H9 (cell line): ENCODE data around the gene SDK2. TPM values are rescaled to one million over a fixed set of nuclear protein-coding genes. Genes with fewer than 3 reads are reported as not detected.

Experiments used
- DNase-seq: peaks from one replicate; pipeline ENCODE4 v3.0.0-alpha.2; 2017
- H2AFZ ChIP-seq: one replicate; pipeline ENCODE4 v1.6.1; 2013; ENCODE audit warnings: mild to moderate bottlenecking, low read length, control low read depth, moderate library complexity
- H2AK5ac ChIP-seq: 2 replicates; pipeline ENCODE4 v1.6.1; 2013; ENCODE audit warnings: low read length, control low read depth, mixed read lengths; ENCODE audit not compliant: insufficient read length
- H2BK120ac ChIP-seq: one replicate; pipeline ENCODE4 v1.6.1; 2013; ENCODE audit warnings: low read depth, mild to moderate bottlenecking, low read length, control low read depth, inconsistent platforms; ENCODE audit not compliant: poor library complexity, severe bottlenecking
- H2BK12ac ChIP-seq: 2 replicates; pipeline ENCODE4 v1.6.1; 2013; ENCODE audit warnings: low read length, control low read depth, mixed read lengths, low read depth; ENCODE audit not compliant: insufficient read length
- H2BK15ac ChIP-seq: 2 replicates; pipeline ENCODE4 v1.6.1; 2013; ENCODE audit warnings: low read depth, low read length, control low read depth
- H2BK20ac ChIP-seq: one replicate; pipeline ENCODE4 v1.6.1; 2013; ENCODE audit warnings: low read depth, mild to moderate bottlenecking, low read length, control low read depth, inconsistent platforms; ENCODE audit not compliant: poor library complexity, severe bottlenecking
- H2BK5ac ChIP-seq: 2 replicates; pipeline ENCODE4 v1.6.1; 2013; ENCODE audit warnings: low read length, control low read depth, mixed read lengths; ENCODE audit not compliant: insufficient read length
- H3K14ac ChIP-seq: 2 replicates; pipeline ENCODE4 v1.6.1; 2013; ENCODE audit warnings: low read length, control low read depth; ENCODE audit not compliant: insufficient read depth
- H3K18ac ChIP-seq: 2 replicates; pipeline ENCODE4 v1.6.1; 2013; ENCODE audit warnings: low read depth, mild to moderate bottlenecking, mixed read lengths, low read length, control low read depth; ENCODE audit not compliant: insufficient read length
- H3K23ac ChIP-seq: 2 replicates; pipeline ENCODE4 v1.6.1; 2013; ENCODE audit warnings: low read length, control low read depth, mixed read lengths, low read depth; ENCODE audit not compliant: insufficient read length
- H3K23me2 ChIP-seq: 2 replicates; pipeline ENCODE4 v1.6.1; 2013; ENCODE audit warnings: low read depth, mild to moderate bottlenecking, mixed read lengths, low read length, control low read depth; ENCODE audit not compliant: insufficient read length, poor library complexity, severe bottlenecking
- H3K27ac ChIP-seq: 2 replicates; pipeline ENCODE4 v1.5.1; 2013; ENCODE audit warnings: low read length, control low read depth, mixed read lengths, low read depth; ENCODE audit not compliant: insufficient read length
- H3K27me3 ChIP-seq: 2 replicates; pipeline ENCODE4 v1.6.1; 2013; ENCODE audit warnings: low read length, control low read depth, inconsistent platforms; ENCODE audit not compliant: insufficient read depth
- H3K4ac ChIP-seq: 2 replicates; pipeline ENCODE4 v1.6.1; 2013; ENCODE audit warnings: low read depth, mild to moderate bottlenecking, control low read depth, inconsistent platforms, low read length, moderate library complexity
- H3K4me1 ChIP-seq: 2 replicates; pipeline ENCODE4 v1.6.1; 2013; ENCODE audit warnings: low read length, control low read depth, inconsistent platforms; ENCODE audit not compliant: insufficient read depth
- H3K4me2 ChIP-seq: 2 replicates; pipeline ENCODE4 v1.6.1; 2013; ENCODE audit warnings: low read length, control low read depth, mixed read lengths; ENCODE audit not compliant: insufficient read length, insufficient read depth
- H3K56ac ChIP-seq: 2 replicates; pipeline ENCODE4 v1.6.1; 2013; ENCODE audit warnings: low read depth, mild to moderate bottlenecking, mixed read lengths, low read length, control low read depth; ENCODE audit not compliant: insufficient read length
- H3K79me1 ChIP-seq: 2 replicates; pipeline ENCODE4 v1.6.1; 2013; ENCODE audit warnings: low read depth, mild to moderate bottlenecking, moderate library complexity, low read length, control low read depth, inconsistent platforms; ENCODE audit not compliant: insufficient read depth, poor library complexity, severe bottlenecking
- H3K79me2 ChIP-seq: 2 replicates; pipeline ENCODE4 v1.6.1; 2013; ENCODE audit warnings: low read length, control low read depth, inconsistent platforms; ENCODE audit not compliant: insufficient read depth
- H3K9ac ChIP-seq: 2 replicates; pipeline ENCODE4 v1.6.1; 2013; ENCODE audit warnings: low read length, control low read depth, mixed read lengths; ENCODE audit not compliant: insufficient read length; ENCODE audit errors: extremely low read depth
- H3K9me3 ChIP-seq: one replicate; pipeline ENCODE4 v1.6.1; 2013; ENCODE audit warnings: low read depth, low read length, inconsistent platforms; ENCODE audit not compliant: control insufficient read depth
- H3T11ph ChIP-seq: one replicate; pipeline ENCODE4 v1.6.1; 2013; ENCODE audit warnings: mild to moderate bottlenecking, low read length, control low read depth, inconsistent platforms
- H4K20me1 ChIP-seq: one replicate; pipeline ENCODE4 v1.6.1; 2013; ENCODE audit not compliant: control insufficient read depth, insufficient read length, insufficient read depth
- H4K5ac ChIP-seq: 2 replicates; pipeline ENCODE4 v1.6.1; 2013; ENCODE audit warnings: low read depth, mild to moderate bottlenecking, mixed read lengths, low read length, control low read depth; ENCODE audit not compliant: insufficient read length
- H4K8ac ChIP-seq: replicated peaks from 2 replicates; pipeline ENCODE4 v1.6.1; 2013; ENCODE audit warnings: low read length, control low read depth, mixed read lengths, low read depth; ENCODE audit not compliant: insufficient read length
- H4K91ac ChIP-seq: 2 replicates; pipeline ENCODE4 v1.6.1; 2013; ENCODE audit warnings: low read depth, mild to moderate bottlenecking, moderate library complexity, mixed read lengths, low read length, control low read depth; ENCODE audit not compliant: insufficient read length
- H3K27ac Mint-ChIP-seq, 3 experiments: 2 replicates in 2 of 3; 3 replicates in 1 of 3; pipeline ENCODE4 v1.8.0; 2020 to 2021; ENCODE audit warnings: mixed read lengths in 3 of 3, mild to moderate bottlenecking in 1 of 3, moderate library complexity in 1 of 3
- H3K27me3 Mint-ChIP-seq: 2 replicates; pipeline ENCODE4 v1.8.0; 2021; ENCODE audit warnings: low read depth, mild to moderate bottlenecking, moderate library complexity, mixed read lengths
- H3K36me3 Mint-ChIP-seq, 3 experiments: 2 replicates in 2 of 3; 3 replicates in 1 of 3; pipeline ENCODE4 v1.8.0; 2020 to 2021; ENCODE audit warnings: low read depth in 3 of 3, mixed read lengths in 3 of 3; ENCODE audit not compliant: insufficient read depth in 1 of 3
- H3K4me1 Mint-ChIP-seq, 2 experiments: 2 replicates each; pipeline ENCODE4 v1.8.0; 2020; ENCODE audit warnings: mixed read lengths in 2 of 2
- H3K4me3 Mint-ChIP-seq, 2 experiments: 2 replicates in 1 of 2; 3 replicates in 1 of 2; pipeline ENCODE4 v1.8.0; 2020 to 2021; ENCODE audit warnings: mild to moderate bottlenecking in 2 of 2, mixed read lengths in 2 of 2, moderate library complexity in 1 of 2
- H3K9me3 Mint-ChIP-seq, 2 experiments: 2 replicates in 1 of 2; 3 replicates in 1 of 2; pipeline ENCODE4 v1.8.0; 2020; ENCODE audit warnings: mild to moderate bottlenecking in 2 of 2, mixed read lengths in 2 of 2, moderate library complexity in 1 of 2
- CTCF ChIP-seq: fragments of 200-600 bp; sonication (generic); conservative IDR thresholded peaks from 3 replicates; pipeline ENCODE4 v1.8.0; 2021; ENCODE audit warnings: antibody characterized with exemption, mild to moderate bottlenecking
- WGBS: extraction: QIAGEN DNeasy Blood & Tissue Kit; methylation state at CpG from one replicate; pipeline ENCODE4 v1.1.7; 2013; ENCODE audit warnings: missing lambda C conversion rate, low lambda C conversion rate, mixed read lengths; ENCODE audit not compliant: insufficient read length; ENCODE audit errors: extremely low coverage; 5-methylcytosine and 5-hydroxymethylcytosine counted together
- total RNA-seq: library from RNA; stranded (reverse); gene quantifications from 2 replicates; pipeline ENCODE4 v1.2.1, GENCODE V29; 2021

The SDK2 gene
- total RNA-seq, 1 experiment from 2014 or later: 9.1 TPM

- Histone ChIP-seq H3K14ac (no peak overlapping the region; the same call in 1 of the 2 replicates), H3K4ac (no peak overlapping the region), H2BK5ac (no peak overlapping the region), H2AK5ac (no peak overlapping the region), H3K27ac (no peak overlapping the region), H3K9me3 (no peaks in the 10 kb centered on the region), H2BK15ac (no peak overlapping the region), H2BK20ac (no peak overlapping the region), H3K79me1 (no peaks in the 10 kb centered on the region), H3K23ac (no peak overlapping the region), H2BK120ac (no peak overlapping the region), H3K4me1 (no peaks in the 10 kb centered on the region), H3K23me2 (no peaks in the 10 kb centered on the region), H3K79me2 (no peaks in the 10 kb centered on the region), H2AFZ (no peak overlapping the region), H3K56ac (no peak overlapping the region), H3K4me2 (no peak overlapping the region), H3K18ac (no peak overlapping the region), H2BK12ac (no peak overlapping the region), H4K8ac (no peak overlapping the region), H4K91ac (no peak overlapping the region), H4K20me1 (no peaks in the 10 kb centered on the region), H3K27me3 (no peaks in the 10 kb centered on the region), H3K9ac (no peak overlapping the region), H3T11ph (no peak overlapping the region), H4K5ac (no peak overlapping the region)
- H3K4me3 Mint-ChIP-seq: no peak overlapping the region
- TF ChIP-seq CTCF: no peak
- H3K27me3 Mint-ChIP-seq: no peaks in the 10 kb centered on the region
- no CpG with 5 or more reads among the region's 11 CpGs for WGBS
- no peak for DNase-seq
- no peaks in the 10 kb centered on the region for H3K9me3 Mint-ChIP-seq
- H3K36me3 Mint-ChIP-seq: peaks cover 0 to 21% (median 0%) of the 10 kb centered on the region in 3 experiments; a peak in 2 of 7 replicates
- no peak overlapping the region; a peak in 1 of 7 replicates for H3K27ac Mint-ChIP-seq
- peaks cover 3 to 4% of the 10 kb centered on the region in 2 experiments; a peak in 2 of 4 replicates for H3K4me1 Mint-ChIP-seq
Observed at GRCh38 chr17:73390851-73391250, 253.4 kb downstream of the SDK2 start.
